Measurements from ENCODE around the gene PGM3.

Gene PGM3

GRCh38 chr6:83183082-83183828, 9.8 kb downstream of the PGM3 start:
- DNase-seq, result no peak

- DNase-seq, result no peak
Observed at GRCh38 chr6:83182114-83182513, 11.0 kb downstream of the PGM3 start.

GRCh38 chr6:83180426-83180950, 12.6 kb downstream of the PGM3 start:
- no peak for DNase-seq

- DNase-seq, result no peak
Observed at GRCh38 chr6:83176246-83176645, 16.8 kb downstream of the PGM3 start.

- DNase-seq, result no peak
Observed at GRCh38 chr6:83169511-83169910, 23.6 kb downstream of the PGM3 start.

- DNase-seq, result no peak
Observed at GRCh38 chr6:83169106-83169505, 24.0 kb downstream of the PGM3 start.

- no peak for DNase-seq
Observed at GRCh38 chr6:83168556-83168955, 24.5 kb downstream of the PGM3 start.

GRCh38 chr6:83167726-83168278, 25.3 kb downstream of the PGM3 start:
- DNase-seq, result no peak

GRCh38 chr6:83160167-83160566, 32.9 kb downstream of the PGM3 start:
- no peak for DNase-seq

- no peak for DNase-seq
Observed at GRCh38 chr6:83155794-83156193, 37.3 kb downstream of the PGM3 start.

- no peak for DNase-seq
Observed at GRCh38 chr6:83153883-83154521, 39.1 kb downstream of the PGM3 start.

GRCh38 chr6:83152913-83153312, 40.2 kb downstream of the PGM3 start:
- no peak for DNase-seq

- DNase-seq, result no peak
Observed at GRCh38 chr6:83151114-83151513, 42.0 kb downstream of the PGM3 start.

GRCh38 chr6:83138758-83139157, 54.3 kb downstream of the PGM3 start:
- no peak for DNase-seq

- DNase-seq, result no peak
Observed at GRCh38 chr6:83138118-83138722, 54.8 kb downstream of the PGM3 start.

- no peak for DNase-seq
Observed at GRCh38 chr6:83132121-83132520, 60.9 kb downstream of the PGM3 start.

- no peak for DNase-seq
Observed at GRCh38 chr6:83127976-83128375, 65.1 kb downstream of the PGM3 start.

- DNase-seq, result no peak
Observed at GRCh38 chr6:83127258-83127657, 65.8 kb downstream of the PGM3 start.

GRCh38 chr6:83126807-83127206, 66.3 kb downstream of the PGM3 start:
- DNase-seq, result no peak

- DNase-seq, result no peak
Observed at GRCh38 chr6:83126223-83126622, 66.8 kb downstream of the PGM3 start.

GRCh38 chr6:83125425-83125824, 67.6 kb downstream of the PGM3 start:
- DNase-seq, result no peak

- no peak for DNase-seq
Observed at GRCh38 chr6:83124553-83124952, 68.5 kb downstream of the PGM3 start.

GRCh38 chr6:83119742-83120300, 73.2 kb downstream of the PGM3 start:
- no peak for DNase-seq

Measured in retina (tissue), 1 donor.